ENCODE measurements around the gene USP22.

DNA sequence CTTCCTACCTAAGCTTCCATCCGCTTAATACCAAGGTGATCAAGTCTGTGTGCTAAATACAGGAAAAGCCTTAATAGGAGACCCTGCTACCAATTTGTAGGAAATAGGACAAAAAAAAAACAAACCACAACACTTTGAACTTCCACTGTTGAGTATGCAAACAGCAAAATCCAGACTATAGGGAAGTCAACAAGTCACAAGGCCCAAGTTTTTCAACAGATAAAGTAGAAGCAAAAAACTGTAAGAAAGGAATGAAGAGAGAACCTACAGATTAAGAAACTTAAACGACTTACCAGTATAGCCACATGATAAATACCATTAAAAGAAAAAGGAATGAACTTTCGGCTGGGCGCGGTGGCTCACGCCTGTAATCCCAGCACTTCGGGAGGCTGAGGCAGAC is 7.4 kb downstream of the USP22 start:
- TF ChIP-seq CTCF (IDR thresholded peaks at IDR 0.05; ENCODE audit: low read length) (no peak), EZH2 (optimal IDR thresholded peaks at IDR 0.05; ENCODE audit: low read depth, low read length) (no peak), EZH2phosphoT487 (IDR thresholded peaks at IDR 0.05; ENCODE audit: low read length) (no peak)
